Aorta (tissue), 5 donors: ENCODE data around the gene ERICH6B. TPM values are rescaled to one million over a fixed set of nuclear protein-coding genes. Genes with fewer than 3 reads are reported as not detected.

Experiments used
- ATAC-seq: fragments of 200-7000 bp; cut with Tn5 transposase; one replicate; pipeline ENCODE4 v1.9.1; 2022; ENCODE audit warnings: moderate library complexity; ENCODE audit not compliant: low FRiP score
- DNase-seq, 2 donors: peaks; one replicate each; pipeline ENCODE4 v3.0.0-alpha.2; 2020
- H3K27ac ChIP-seq, 2 donors: one replicate each; pipeline ENCODE4 v1.5.1; 2013; ENCODE audit warnings: low read length in 2 of 2, mild to moderate bottlenecking in 2 of 2, moderate library complexity in 2 of 2, control low read depth in 1 of 2, inconsistent platforms in 1 of 2, low read depth in 1 of 2
- H3K27me3 ChIP-seq, 2 donors: one replicate each; pipeline ENCODE4 v1.6.1; 2013; ENCODE audit warnings: control low read depth in 1 of 2, low read length in 1 of 2, mild to moderate bottlenecking in 1 of 2, moderate library complexity in 1 of 2; ENCODE audit not compliant: insufficient read depth in 2 of 2, control insufficient read depth in 1 of 2
- H3K36me3 ChIP-seq, 2 donors: one replicate each; pipeline ENCODE4 v1.6.1; 2013; ENCODE audit warnings: control low read depth in 1 of 2, low read length in 1 of 2, mild to moderate bottlenecking in 1 of 2; ENCODE audit not compliant: insufficient read depth in 2 of 2, control insufficient read depth in 1 of 2
- H3K4me1 ChIP-seq, 2 donors: one replicate each; pipeline ENCODE4 v1.6.1; 2013; ENCODE audit warnings: low read length in 2 of 2, control low read depth in 1 of 2, mild to moderate bottlenecking in 1 of 2, moderate library complexity in 1 of 2; ENCODE audit not compliant: insufficient read depth in 2 of 2, control insufficient read depth in 1 of 2
- H3K4me3 ChIP-seq, 2 donors: one replicate each; pipeline ENCODE4 v1.5.1; 2013; ENCODE audit warnings: low read length in 2 of 2, control low read depth in 1 of 2, mild to moderate bottlenecking in 1 of 2
- H3K9me3 ChIP-seq: one replicate; pipeline ENCODE4 v1.6.1; 2013; ENCODE audit warnings: mild to moderate bottlenecking, low read length; ENCODE audit not compliant: control insufficient read depth
- WGBS, 2 donors: extraction: QIAGEN DNeasy Blood & Tissue Kit; methylation state at CpG; one replicate each; pipeline ENCODE4 v1.1.7; 2013; 5-methylcytosine and 5-hydroxymethylcytosine counted together
- intact Hi-C, 2 donors: fragments of 100-400 bp; cut with DNase I; formaldehyde crosslinking; loops; one replicate each; pipeline versions ENCODE4 v1.14.2 to v1.15.0; 2022
- polyA plus RNA-seq, 2 donors: library from polyadenylated mRNA; stranded (reverse); fragments of 200-250 nt; gene quantifications; one replicate each; pipeline ENCODE4 v1.2.3, GENCODE V29; 2013
- total RNA-seq, 2 donors: library from RNA; stranded (reverse); fragmentation: NEBNext Ultra II Directional; extraction: Animal tissue kit (Norgen Biotek cat#: 25700); gene quantifications; one replicate each; pipeline ENCODE4 v1.2.1, GENCODE V29; 2021
- donor health status: healthy with polysubstance abuse.
- donor health status: Bipolar disorder and iron deficiency.
- donor health status: DM: no; HTN: no; CAD: no.
- donor health status: DM: no; HTN: no; CAD: no.
- donor health status: DM: yes; HTN: yes; CAD: no.

The ERICH6B gene
- total and polyA plus RNA-seq, 4 donors: not detected

DNA sequence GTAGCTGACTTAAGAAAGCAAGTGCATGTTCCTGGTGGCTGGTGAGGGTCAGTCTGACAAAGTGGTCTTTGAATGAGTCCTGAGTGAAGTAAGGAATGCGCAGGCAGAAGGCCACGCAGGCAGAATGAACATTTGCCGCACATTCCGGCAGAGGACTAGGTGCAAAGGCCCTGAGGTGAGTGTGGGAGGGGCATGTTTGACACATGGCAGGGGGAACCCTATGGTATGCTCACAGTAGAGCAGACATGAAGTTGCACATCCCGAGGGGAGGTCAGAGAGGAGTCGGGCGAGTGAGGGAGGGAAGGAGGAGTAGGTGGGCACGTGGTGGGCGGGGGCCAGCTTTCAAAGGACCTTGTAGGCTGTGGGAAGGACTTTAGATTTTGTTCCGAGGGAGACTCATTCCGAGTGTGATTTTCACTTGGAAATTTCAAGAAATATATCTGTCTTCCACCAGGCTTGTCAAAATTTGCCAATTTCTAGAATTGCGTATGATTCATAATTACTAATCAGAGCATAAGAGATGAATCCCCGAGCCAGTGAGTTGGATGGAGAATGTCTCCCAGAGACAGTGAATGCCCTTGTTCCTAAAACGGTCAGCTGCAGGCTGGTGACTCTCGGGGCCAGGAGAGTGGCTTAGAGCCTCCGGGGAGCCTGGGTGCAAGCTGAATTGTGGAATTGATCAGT, 40.3 kb downstream of the ERICH6B start:
- Histone ChIP-seq H3K27me3 (peaks cover 0 to 3% of the 10 kb centered on the region in 2 donors), H3K36me3 (no peaks in the 10 kb centered on the region), H3K4me3 (no peak overlapping the region), H3K27ac (no peak overlapping the region), H3K9me3 (no peaks in the 10 kb centered on the region), H3K4me1 (no peaks in the 10 kb centered on the region)
- intact Hi-C loops: no loop called here
- no peak for ATAC-seq
- DNase-seq: no peak
- 85% methylated on average over 16 of the region's 16 CpGs for WGBS, 2 donors

DNA sequence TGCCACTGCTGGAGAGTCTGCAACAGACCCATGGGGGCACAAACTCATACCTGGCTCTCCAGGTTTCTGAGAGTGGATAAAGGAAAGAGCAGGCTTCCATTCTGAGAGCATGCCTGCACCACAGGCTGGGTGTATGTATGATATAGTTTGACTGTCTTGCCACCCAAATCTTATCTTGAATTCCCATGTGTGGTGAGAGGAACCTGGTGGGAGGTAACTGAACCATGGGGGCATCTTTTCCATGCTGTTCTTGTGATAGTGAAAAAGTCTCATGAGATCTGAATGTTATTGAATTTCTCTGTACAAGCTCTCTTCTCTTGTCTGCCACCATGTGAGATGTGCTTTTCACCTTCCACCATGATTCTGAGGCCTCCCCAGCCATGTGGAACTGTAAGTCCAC, 50.2 kb downstream of the ERICH6B start:
- no peaks in the 10 kb centered on the region for H3K9me3 ChIP-seq
- no peak for DNase-seq
- H3K27me3 ChIP-seq: no peaks in the 10 kb centered on the region
- H3K4me1 ChIP-seq: no peaks in the 10 kb centered on the region
- H3K27ac ChIP-seq: no peak overlapping the region
- H3K36me3 ChIP-seq: no peaks in the 10 kb centered on the region
- H3K4me3 ChIP-seq: no peak overlapping the region
- intact Hi-C loops: no loop called here
- ATAC-seq: no peak

DNA sequence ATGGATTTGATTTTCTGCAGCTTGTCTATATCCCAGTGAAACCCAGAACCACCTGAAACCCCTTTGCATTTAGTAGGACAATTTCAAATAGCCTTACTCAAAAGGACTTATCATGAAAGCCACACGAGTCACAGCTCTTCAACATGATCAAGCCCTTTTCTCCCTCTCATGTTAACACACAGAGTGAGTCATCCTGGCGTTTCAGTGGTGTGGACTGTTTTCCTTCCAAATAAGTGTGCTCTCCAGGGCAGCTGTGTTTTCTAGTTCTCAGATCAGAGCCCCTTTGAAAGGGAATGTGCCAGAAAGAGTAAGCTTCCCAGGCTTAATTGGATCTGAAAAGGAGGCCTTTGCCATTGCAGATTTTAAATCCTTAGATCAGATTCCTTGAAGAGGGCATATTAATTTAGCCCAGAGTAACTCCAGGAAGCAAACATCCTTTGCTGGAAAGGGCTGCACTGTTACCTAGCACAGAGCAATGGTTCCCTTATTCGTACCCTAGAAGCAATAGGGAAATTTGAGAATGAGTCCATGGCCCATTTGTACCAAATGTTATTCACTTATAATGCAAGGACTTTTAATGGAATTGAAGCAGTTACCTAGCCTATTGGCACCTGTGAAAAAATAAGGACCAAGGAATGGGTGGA, 51.3 kb downstream of the ERICH6B start:
- H3K27me3 ChIP-seq: no peaks in the 10 kb centered on the region
- no peaks in the 10 kb centered on the region for H3K9me3 ChIP-seq
- 28 to 30% methylated on average over 3 of the region's 3 CpGs for WGBS, 2 donors
- H3K4me3 ChIP-seq: no peak overlapping the region
- DNase-seq (no peak), ATAC-seq (no peak)
- H3K4me1 ChIP-seq: no peaks in the 10 kb centered on the region
- H3K27ac ChIP-seq: no peak overlapping the region
- H3K36me3 ChIP-seq: no peaks in the 10 kb centered on the region
- intact Hi-C loops: no loop called here

- Histone ChIP-seq H3K4me1 (no peaks in the 10 kb centered on the region), H3K27ac (no peak overlapping the region), H3K4me3 (no peak overlapping the region), H3K36me3 (no peaks in the 10 kb centered on the region), H3K27me3 (peaks cover 0 to 2% of the 10 kb centered on the region in 2 donors), H3K9me3 (peaks cover 1% of the 10 kb centered on the region)
- ATAC-seq: no peak
- no peak for DNase-seq
- 79 to 81% methylated on average over 4 of the region's 4 CpGs for WGBS, 2 donors
- intact Hi-C loops: no loop called here
Measured at GRCh38 chr13:45554604-45555109, 60.9 kb downstream of the ERICH6B start.

- DNase-seq (no peak), ATAC-seq (no peak)
- intact Hi-C loops: no loop called here
- WGBS, 2 donors: 39 to 48% methylated on average over 6 of the region's 6 CpGs
- no peak overlapping the region for H3K27ac ChIP-seq
- H3K4me3 ChIP-seq: no peak overlapping the region
- H3K4me1 ChIP-seq: no peaks in the 10 kb centered on the region
- no peaks in the 10 kb centered on the region for H3K36me3 ChIP-seq
- no peaks in the 10 kb centered on the region for H3K9me3 ChIP-seq
- H3K27me3 ChIP-seq: no peaks in the 10 kb centered on the region
Measured at GRCh38 chr13:45548281-45548680, 67.3 kb downstream of the ERICH6B start.

- H3K4me3 ChIP-seq: no peak overlapping the region
- ATAC-seq: no peak
- no peak for DNase-seq
- H3K36me3 ChIP-seq: no peaks in the 10 kb centered on the region
- intact Hi-C loops: no loop called here
- no peaks in the 10 kb centered on the region for H3K4me1 ChIP-seq
- no peak overlapping the region for H3K27ac ChIP-seq
- no peaks in the 10 kb centered on the region for H3K27me3 ChIP-seq
- no peaks in the 10 kb centered on the region for H3K9me3 ChIP-seq
- WGBS, 2 donors: 74 to 75% methylated on average over 8 of the region's 8 CpGs
Measured at GRCh38 chr13:45546410-45546765, 69.2 kb downstream of the ERICH6B start.

DNA sequence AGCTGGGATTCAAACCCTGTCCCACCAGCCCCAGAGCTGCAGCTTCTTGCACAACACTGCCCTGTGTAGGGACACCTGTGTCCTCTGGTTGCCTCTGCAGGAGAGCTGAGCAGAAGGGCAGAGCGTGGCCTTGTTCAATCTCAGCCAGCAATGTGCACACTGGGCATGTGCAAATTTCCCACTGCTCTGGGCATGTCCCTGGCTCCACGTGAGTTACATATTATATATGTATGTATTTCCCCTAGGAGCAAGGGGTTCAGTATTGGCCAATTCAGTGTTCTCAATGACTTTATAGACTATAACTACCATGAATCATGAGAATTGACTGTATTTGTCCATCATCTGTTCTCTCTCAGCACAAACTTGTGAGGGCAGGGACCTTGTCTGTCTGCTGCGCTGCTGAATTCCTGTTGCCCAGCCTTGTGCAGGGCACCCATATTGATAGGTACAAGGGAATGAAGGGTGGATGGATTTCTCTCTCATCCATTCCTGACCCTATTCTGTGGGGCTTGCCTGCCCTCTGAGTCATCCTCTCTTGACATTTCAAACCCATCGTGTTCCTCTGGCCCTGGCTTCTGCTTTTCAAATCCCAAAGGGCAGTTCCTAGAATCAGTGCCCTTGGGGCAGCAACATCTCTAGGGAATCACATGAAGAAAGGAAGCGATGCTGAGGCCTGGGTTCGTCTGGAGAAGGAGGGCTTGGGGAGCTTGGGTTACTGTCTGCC, 69.7 kb downstream of the ERICH6B start:
- Histone ChIP-seq H3K9me3 (no peaks in the 10 kb centered on the region), H3K4me1 (no peaks in the 10 kb centered on the region), H3K36me3 (no peaks in the 10 kb centered on the region), H3K27me3 (no peaks in the 10 kb centered on the region), H3K4me3 (no peak overlapping the region), H3K27ac (no peak overlapping the region)
- ATAC-seq: no peak
- WGBS, 2 donors: 55 to 57% methylated on average over 6 of the region's 6 CpGs
- intact Hi-C loops: no loop called here
- DNase-seq: no peak

DNA sequence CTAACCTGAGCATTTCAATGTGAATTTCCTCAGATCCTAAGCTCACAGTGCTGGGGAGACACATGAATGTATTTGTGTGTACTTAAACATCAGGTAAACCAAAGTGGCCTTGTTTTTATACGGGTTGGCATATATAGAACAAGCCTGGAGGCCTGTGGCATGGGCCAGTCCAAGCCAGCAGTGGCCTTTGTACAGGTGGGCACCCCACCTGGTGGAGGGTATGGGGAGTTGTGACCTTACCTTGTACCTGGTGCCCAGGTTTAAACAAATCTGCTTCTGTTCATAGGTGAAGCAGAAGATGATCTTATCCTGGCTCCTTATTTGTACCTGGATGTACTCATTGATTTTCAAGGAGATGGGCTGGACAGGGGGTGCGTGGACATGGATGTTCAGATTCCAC, 71.0 kb downstream of the ERICH6B start:
- no peak overlapping the region for H3K4me3 ChIP-seq
- intact Hi-C loops: no loop called here

GRCh38 chr13:45542878-45543277, 72.7 kb downstream of the ERICH6B start:
- Histone ChIP-seq H3K9me3 (no peaks in the 10 kb centered on the region), H3K4me1 (no peaks in the 10 kb centered on the region), H3K27ac (no peak overlapping the region), H3K4me3 (no peak overlapping the region), H3K36me3 (no peaks in the 10 kb centered on the region), H3K27me3 (no peaks in the 10 kb centered on the region)
- ATAC-seq (no peak), DNase-seq (no peak)
- WGBS, 2 donors: 87 to 91% methylated on average over 5 of the region's 5 CpGs
- intact Hi-C loops: no loop called here

More for the DNA sequence above, 71.0 kb downstream of the ERICH6B start:
- no peaks in the 10 kb centered on the region for H3K9me3 ChIP-seq
- no peak overlapping the region for H3K27ac ChIP-seq
- 91 to 93% methylated on average over 2 of the region's 2 CpGs for WGBS, 2 donors
- no peaks in the 10 kb centered on the region for H3K36me3 ChIP-seq
- DNase-seq (no peak), ATAC-seq (no peak)
- H3K27me3 ChIP-seq: no peaks in the 10 kb centered on the region
- no peaks in the 10 kb centered on the region for H3K4me1 ChIP-seq
